Activated T-cell treated with anti-CD3 and anti-CD28 coated beads, Interleukin-2, amount 50 U/mL, for 1 hour (primary cell): ENCODE data around the gene ANKFY1.

ENCODE experiments used
- DNase-seq: peaks from one replicate; pipeline ENCODE4 v3.0.0-alpha.2; 2020

ANKFY1 gene

DNA sequence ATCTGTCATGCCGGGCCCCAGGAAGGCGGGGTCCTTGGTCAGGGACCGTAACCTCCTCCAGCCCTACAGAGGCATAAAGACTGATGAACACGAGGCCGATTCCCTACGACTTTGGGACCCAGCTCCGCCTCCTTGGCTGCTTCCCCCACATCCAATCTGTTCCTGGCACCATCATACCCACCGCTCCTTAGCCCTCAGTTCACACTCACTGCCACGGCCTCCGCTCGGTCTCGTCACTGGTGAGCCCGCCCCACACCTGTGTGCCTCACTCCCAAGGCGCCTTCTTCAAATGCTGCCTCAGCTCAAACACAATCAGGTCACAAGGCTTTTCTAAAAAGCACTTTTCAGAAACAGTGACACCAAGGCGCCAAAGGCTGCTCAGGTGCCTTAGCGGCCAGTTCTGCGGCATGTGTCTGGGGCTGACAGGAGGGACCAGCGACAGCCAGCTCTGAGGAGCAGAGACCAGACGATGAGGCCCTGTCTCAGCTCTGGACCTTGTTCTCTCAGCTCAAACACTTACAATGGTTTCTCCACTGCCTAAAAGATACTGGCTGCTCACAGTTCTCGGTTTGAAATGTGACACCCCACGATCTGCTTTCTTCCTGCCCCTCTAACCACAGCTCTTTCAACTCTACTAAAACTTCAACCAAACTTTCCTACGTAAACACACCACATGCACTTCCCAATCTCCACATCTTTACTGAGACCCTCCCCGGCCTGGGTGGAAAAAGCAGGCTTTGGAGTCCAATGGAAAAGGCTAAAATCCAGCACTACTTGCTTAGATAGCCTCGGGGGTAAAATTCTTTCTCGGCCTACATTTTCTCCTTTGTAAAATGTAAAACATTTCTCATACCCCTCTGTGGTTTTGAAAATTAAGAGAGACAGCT lies 87.6 kb downstream of the ANKFY1 start:
- DNase-seq: peak; percentile 57

- DNase-seq: no peak
Measured at GRCh38 chr17:4174556-4174955, 89.2 kb downstream of the ANKFY1 start.

DNA sequence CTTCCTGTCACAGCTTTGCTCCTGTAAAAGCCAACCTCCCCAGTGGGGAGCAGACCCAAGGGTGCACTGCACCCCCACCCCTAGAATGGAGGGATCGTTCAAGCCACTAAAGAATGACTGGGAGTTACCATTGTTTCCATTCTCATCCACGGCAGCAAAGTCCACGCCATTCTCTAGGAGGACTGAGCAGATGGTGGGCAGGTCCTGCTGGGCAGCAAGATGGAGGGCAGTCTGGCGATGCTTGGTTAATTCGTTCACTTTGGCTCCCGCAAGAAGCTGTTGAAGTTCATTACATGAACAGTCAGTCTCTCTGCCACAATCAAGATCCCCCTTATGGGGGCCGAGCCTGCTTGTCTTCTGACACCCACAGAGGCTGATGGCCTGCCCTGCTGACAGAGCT lies 90.0 kb downstream of the ANKFY1 start:
- DNase-seq: no peak

GRCh38 chr17:4172356-4172755 lies 91.4 kb downstream of the ANKFY1 start:
- no peak for DNase-seq

DNA sequence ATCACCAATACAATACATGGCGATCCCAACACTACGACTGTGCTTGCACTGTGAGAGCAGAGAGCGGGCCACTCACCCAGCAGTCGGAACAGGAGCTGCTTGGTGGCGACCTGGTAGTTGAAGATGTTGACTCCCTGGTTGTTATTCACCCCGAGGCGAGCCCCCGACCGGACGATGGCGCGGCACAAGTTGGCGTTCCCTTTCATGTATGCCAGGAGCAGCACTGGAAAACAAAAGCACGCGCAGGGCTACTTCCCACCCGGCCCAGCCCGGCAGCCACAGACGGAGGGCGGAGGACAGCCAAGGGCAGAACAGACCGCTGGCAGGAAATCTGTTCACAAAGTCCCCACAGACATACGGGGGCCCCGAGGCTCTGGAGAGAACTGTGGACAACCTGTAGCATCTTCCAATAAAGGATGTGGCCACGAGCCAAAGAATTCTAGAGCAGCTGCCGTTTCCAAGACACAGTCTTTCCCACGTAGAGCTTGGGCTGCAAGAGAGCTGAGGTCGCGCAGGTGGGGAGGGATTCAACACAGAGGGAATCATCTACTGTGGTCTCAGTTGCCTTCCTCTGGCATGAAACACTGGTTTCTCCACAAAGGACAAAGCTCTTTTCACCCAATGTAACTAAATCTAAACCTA lies 93.0 kb downstream of the ANKFY1 start:
- DNase-seq: no peak

DNA sequence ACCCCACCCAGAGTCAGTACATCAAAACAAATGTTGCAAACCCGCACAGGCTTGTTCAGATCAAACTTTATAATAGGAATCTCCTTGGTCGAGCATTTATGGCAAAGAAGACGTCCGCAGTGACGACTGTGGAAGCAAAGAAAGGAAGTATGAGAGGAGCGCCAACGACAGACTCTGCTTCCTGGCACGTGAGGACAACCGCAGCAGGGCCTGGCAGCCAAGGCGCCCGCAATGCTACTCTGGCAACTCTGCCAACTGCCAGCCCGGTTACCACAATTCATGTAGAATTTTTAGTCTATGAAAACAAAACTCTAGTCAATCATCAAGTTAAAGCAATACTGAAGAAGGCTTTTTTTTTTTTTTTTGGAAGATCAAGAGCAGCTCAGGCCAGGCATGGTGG lies 96.0 kb downstream of the ANKFY1 start:
- DNase-seq: no peak

GRCh38 chr17:4166419-4166818 lies 97.4 kb downstream of the ANKFY1 start:
- DNase-seq: no peak

DNA sequence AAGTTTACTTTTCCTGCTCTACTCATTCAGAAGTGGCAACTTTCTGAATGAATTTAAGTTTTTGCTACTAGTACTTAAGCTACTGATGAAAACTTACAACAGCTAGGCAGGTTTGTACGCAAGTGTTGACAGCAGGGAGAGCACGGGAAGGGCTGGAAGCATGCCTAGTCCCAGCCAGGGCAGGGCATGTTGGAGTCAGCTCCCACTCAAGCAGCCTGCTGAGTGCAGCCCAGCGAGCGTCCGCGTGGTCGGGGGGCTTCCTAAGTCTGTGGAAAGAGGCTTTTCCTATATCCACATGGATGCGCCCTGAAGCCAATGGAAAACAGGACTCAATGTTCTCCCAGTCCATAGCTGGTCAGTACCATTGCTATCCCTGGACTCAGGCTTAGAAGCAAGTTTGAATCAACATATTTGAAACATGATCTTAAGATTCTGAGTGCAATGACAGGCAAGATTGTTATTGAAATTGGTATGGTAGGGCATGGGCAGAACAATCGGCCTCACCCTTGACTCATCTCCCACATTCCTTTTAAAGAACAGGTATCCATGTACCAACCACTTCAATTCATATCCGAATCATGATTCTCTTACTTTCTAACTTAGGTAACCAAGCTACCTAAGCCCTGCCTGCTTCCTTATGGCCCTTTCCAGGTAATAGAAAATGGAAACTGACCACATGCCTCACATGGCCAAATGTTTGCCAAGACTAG lies 98.3 kb downstream of the ANKFY1 start:
- DNase-seq: no peak

DNA sequence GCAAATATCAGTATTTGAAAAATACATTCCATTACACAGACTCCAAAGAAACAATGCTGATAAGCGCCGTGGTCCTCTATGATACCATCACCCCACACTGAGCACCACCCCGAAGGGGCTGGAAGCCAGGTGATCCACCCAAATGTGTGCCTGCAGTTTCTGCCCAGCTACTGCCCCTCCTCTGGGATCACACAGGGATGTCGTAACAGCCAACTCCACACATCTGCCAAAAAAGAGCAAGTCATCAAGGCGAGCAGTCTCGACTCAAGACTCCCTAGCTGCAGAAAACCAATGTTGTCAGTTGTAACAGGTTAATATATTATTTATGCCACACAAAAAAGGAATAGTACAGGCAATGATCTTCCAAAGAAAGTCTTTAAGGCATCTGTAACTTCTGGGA lies 99.8 kb downstream of the ANKFY1 start:
- DNase-seq: no peak

GRCh38 chr17:4162775-4163466 lies 100.9 kb downstream of the ANKFY1 start:
- DNase-seq: no peak

DNA sequence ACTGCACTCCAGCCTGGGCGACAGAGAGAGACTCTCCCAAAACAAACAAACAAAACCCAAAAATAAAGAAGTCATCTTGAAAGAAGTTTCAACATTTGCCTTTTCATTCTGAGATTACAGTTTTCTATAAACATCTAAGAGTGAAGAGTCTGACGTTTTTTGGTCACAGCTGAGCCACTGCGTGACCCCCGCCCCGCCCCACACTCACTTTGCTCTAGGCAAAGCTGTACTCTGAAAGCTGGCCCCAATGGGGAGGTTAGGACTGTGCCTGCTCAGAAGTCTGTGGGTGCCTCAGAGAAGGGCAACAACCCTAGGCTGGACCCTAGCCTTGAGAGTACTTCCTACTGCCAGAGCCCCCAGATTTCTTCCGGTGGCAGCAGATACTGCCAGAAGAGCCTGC lies 101.5 kb downstream of the ANKFY1 start:
- no peak for DNase-seq

DNA sequence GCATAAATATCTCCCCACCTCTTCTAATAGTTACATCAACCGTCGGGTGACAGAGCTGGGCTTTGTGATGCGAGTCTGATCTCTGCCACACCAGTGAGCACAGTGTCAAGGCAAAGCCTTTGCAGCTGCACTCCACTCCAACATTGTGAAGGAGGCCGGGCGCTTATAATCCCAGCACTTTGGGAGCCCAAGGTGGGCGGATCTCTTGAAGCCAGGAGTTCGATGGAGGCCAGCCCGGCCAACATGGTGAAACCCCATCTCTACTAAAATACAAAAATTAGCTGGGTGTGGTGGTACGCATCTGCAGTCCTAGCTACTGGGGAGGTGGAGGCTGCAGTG lies 101.8 kb downstream of the ANKFY1 start:
- DNase-seq: no peak

- DNase-seq: no peak
Measured at GRCh38 chr17:4161192-4161966, 102.4 kb downstream of the ANKFY1 start.

DNA sequence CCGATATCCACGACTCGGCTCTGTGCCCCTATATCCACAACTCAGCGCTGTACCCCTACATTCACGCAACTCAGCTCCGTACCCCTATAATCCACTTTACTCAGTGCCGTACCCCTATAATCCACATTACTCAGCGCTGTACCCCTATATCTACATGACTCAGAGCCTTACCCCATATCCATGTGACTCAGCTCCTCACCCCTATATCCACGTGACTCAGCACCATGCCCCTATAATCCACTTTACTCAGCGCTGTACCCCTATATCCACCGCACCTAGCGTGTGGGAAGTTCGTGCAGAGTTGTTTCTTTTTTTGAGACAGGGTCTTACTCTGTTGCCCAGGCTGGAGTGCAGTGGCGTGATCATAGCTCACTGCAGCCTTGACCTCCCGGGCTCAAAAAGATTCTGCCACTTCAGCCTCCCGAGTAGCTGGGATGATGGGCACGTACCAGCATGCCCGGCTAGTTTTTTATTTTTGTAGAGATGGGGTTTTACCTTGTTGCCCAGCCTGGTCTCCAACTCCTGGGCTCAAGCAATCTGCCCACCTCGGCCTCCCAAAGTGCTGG lies 103.4 kb downstream of the ANKFY1 start:
- DNase-seq: no peak

- no peak for DNase-seq
Measured at GRCh38 chr17:4159761-4160160, 104.0 kb downstream of the ANKFY1 start.

GRCh38 chr17:4157618-4158333 lies 106.0 kb downstream of the ANKFY1 start:
- DNase-seq: no peak

- no peak for DNase-seq
Measured at GRCh38 chr17:4156750-4157381, 106.9 kb downstream of the ANKFY1 start.

- DNase-seq: no peak
Measured at GRCh38 chr17:4155980-4156620, 107.7 kb downstream of the ANKFY1 start.

GRCh38 chr17:4154201-4154600 lies 109.6 kb downstream of the ANKFY1 start:
- DNase-seq: no peak

GRCh38 chr17:4152471-4152870 lies 111.3 kb downstream of the ANKFY1 start:
- no peak for DNase-seq
